SK-N-SH treated with all-trans-retinoic acid at 6 μM for 48 hours (cell line): ENCODE data around the gene SDK1.
"Not testable (repeated sequence)": the region's sequence is repeated elsewhere in the genome, so short reads cannot be mapped to it uniquely, and the experiment has no call there.

ENCODE experiments used
- ATAC-seq: fragments of 200-7000 bp; cut with Tn5 transposase; 3 replicates; pipeline ENCODE4 v1.9.1; 2020; ENCODE audit warnings: mild to moderate bottlenecking, moderate library complexity
- ARNTL ChIP-seq: fragments of 450-650 bp; formaldehyde crosslinking; IDR thresholded peaks from 2 replicates; pipeline ENCODE4 v1.5.0; 2020; ENCODE audit warnings: low read depth, mild to moderate bottlenecking, moderate library complexity, borderline replicate concordance
- BACH2 ChIP-seq: fragments of 250-450 bp; sonication (Bioruptor Pico); IDR thresholded peaks from 2 replicates; pipeline ENCODE4 v1.9.0; 2021; ENCODE audit warnings: mild to moderate bottlenecking, borderline replicate concordance
- CSDC2 ChIP-seq: fragments of 250-450 bp; sonication (Bioruptor Pico); IDR thresholded peaks from 2 replicates; pipeline ENCODE4 v1.5.0; 2020; ENCODE audit warnings: mild to moderate bottlenecking, moderate library complexity
- ESRRG ChIP-seq: fragments of 250-450 bp; sonication (Bioruptor Pico); IDR thresholded peaks from 2 replicates; pipeline ENCODE4 v1.6.1; 2021; ENCODE audit warnings: mild to moderate bottlenecking
- GLIS3 ChIP-seq: fragments of 250-450 bp; sonication (Bioruptor Pico); IDR thresholded peaks from 2 replicates; pipeline ENCODE4 v1.5.0; 2020; ENCODE audit warnings: mild to moderate bottlenecking, moderate library complexity
- ISL1 ChIP-seq: fragments of 250-450 bp; sonication (Bioruptor Pico); IDR thresholded peaks from 2 replicates; pipeline ENCODE4 v2.1.2; 2022; ENCODE audit warnings: mild to moderate bottlenecking, moderate library complexity
- OSR1 ChIP-seq: fragments of 250-450 bp; sonication (Bioruptor Pico); IDR thresholded peaks from 2 replicates; pipeline ENCODE4 v1.8.0; 2022; ENCODE audit warnings: moderate library complexity, mild to moderate bottlenecking, inconsistent platforms
- POU6F1 ChIP-seq: fragments of 250-450 bp; sonication (Bioruptor Pico); IDR thresholded peaks from 2 replicates; pipeline ENCODE4 v1.8.0; 2021; ENCODE audit warnings: low read depth, mild to moderate bottlenecking, moderate library complexity, borderline replicate concordance
- PPARA ChIP-seq: fragments of 250-450 bp; sonication (Bioruptor Pico); IDR thresholded peaks from 2 replicates; pipeline ENCODE4 v1.5.0; 2020; ENCODE audit warnings: mild to moderate bottlenecking, borderline replicate concordance
- RARB ChIP-seq: fragments of 250-450 bp; sonication (Bioruptor Pico); IDR thresholded peaks from 2 replicates; pipeline ENCODE4 v1.8.0; 2021; ENCODE audit warnings: mild to moderate bottlenecking, moderate library complexity
- SNAI2 ChIP-seq: fragments of 250-450 bp; sonication (Bioruptor Pico); IDR thresholded peaks from 2 replicates; pipeline ENCODE4 v1.5.0; 2020; ENCODE audit warnings: mild to moderate bottlenecking, moderate library complexity
- TCF4 ChIP-seq: fragments of 250-450 bp; sonication (Bioruptor Pico); IDR thresholded peaks from 2 replicates; pipeline ENCODE4 v1.8.0; 2021; ENCODE audit warnings: mild to moderate bottlenecking, moderate library complexity, borderline replicate concordance
- ZFP3 ChIP-seq: fragments of 250-450 bp; sonication (Bioruptor Pico); IDR thresholded peaks from 2 replicates; pipeline ENCODE4 v1.5.0; 2020; ENCODE audit warnings: mild to moderate bottlenecking, moderate library complexity
- ZFP30 ChIP-seq: fragments of 450-650 bp; formaldehyde crosslinking; IDR thresholded peaks from 2 replicates; pipeline ENCODE4 v1.5.0; 2022; ENCODE audit warnings: mild to moderate bottlenecking, moderate library complexity
- ZNF565 ChIP-seq: fragments of 450-650 bp; formaldehyde crosslinking; conservative IDR thresholded peaks from 2 replicates; pipeline ENCODE4 v1.5.0; 2020; ENCODE audit warnings: low read depth, mild to moderate bottlenecking, moderate library complexity
- ZNF8 ChIP-seq: fragments of 450-650 bp; formaldehyde crosslinking; IDR thresholded peaks from 2 replicates; pipeline ENCODE4 v1.5.0; 2020; ENCODE audit warnings: mild to moderate bottlenecking, moderate library complexity
- TF ChIP-seq, protein P1 (sequence below): fragments of 250-450 bp; sonication (Bioruptor Pico); IDR thresholded peaks from 2 replicates; pipeline ENCODE4 v1.8.0; 2020; ENCODE audit warnings: mild to moderate bottlenecking, moderate library complexity, borderline replicate concordance
- TF ChIP-seq, protein P2 (sequence below): fragments of 250-450 bp; sonication (Bioruptor Pico); IDR thresholded peaks from 2 replicates; pipeline ENCODE4 v1.5.1; 2020; ENCODE audit warnings: low read depth, mild to moderate bottlenecking, moderate library complexity

The SDK1 gene

GRCh38 chr7:4255336-4255735 is 954.3 kb downstream of the SDK1 start (continued):
- TF ChIP-seq, protein P1, sequence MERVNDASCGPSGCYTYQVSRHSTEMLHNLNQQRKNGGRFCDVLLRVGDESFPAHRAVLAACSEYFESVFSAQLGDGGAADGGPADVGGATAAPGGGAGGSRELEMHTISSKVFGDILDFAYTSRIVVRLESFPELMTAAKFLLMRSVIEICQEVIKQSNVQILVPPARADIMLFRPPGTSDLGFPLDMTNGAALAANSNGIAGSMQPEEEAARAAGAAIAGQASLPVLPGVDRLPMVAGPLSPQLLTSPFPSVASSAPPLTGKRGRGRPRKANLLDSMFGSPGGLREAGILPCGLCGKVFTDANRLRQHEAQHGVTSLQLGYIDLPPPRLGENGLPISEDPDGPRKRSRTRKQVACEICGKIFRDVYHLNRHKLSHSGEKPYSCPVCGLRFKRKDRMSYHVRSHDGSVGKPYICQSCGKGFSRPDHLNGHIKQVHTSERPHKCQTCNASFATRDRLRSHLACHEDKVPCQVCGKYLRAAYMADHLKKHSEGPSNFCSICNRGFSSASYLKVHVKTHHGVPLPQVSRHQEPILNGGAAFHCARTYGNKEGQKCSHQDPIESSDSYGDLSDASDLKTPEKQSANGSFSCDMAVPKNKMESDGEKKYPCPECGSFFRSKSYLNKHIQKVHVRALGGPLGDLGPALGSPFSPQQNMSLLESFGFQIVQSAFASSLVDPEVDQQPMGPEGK (CRISPR knock-in tag) = no peak
- TF ChIP-seq PPARA (no peak), ESRRG (CRISPR knock-in tag) (no peak), OSR1 (CRISPR knock-in tag) (no peak), ZFP30 (CRISPR knock-in tag) (no peak), RARB (CRISPR knock-in tag) (no peak), ZNF8 (no peak)
- TF ChIP-seq, all 23 proteins: peak for 0

DNA sequence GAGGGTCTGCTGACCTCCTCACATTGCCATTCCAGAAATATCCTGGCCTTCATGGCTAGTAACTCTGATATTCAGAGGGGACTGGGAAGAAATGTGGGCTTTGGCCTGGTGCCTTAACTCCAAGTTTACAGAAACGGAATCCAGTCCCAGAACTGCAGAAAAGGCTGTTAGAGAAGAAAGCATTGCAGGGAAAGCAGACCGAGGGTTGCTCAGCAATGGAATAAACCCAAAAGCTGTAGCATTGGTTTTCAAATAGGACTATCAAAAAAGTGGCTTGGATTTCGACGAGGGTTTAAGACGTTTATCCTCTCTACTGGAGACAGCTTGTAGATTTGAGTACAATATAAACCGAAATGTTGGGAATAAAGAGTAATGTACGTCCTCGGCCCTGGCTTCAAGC is 955.2 kb downstream of the SDK1 start:
- no peak for TF ChIP-seq GLIS3 (CRISPR knock-in tag)
- TF ChIP-seq, protein P1 (CRISPR knock-in tag) = no peak
- TF ChIP-seq ZNF565 (CRISPR knock-in tag) = no peak
- TF ChIP-seq SNAI2 (CRISPR knock-in tag) = no peak
- no peak for ATAC-seq

DNA sequence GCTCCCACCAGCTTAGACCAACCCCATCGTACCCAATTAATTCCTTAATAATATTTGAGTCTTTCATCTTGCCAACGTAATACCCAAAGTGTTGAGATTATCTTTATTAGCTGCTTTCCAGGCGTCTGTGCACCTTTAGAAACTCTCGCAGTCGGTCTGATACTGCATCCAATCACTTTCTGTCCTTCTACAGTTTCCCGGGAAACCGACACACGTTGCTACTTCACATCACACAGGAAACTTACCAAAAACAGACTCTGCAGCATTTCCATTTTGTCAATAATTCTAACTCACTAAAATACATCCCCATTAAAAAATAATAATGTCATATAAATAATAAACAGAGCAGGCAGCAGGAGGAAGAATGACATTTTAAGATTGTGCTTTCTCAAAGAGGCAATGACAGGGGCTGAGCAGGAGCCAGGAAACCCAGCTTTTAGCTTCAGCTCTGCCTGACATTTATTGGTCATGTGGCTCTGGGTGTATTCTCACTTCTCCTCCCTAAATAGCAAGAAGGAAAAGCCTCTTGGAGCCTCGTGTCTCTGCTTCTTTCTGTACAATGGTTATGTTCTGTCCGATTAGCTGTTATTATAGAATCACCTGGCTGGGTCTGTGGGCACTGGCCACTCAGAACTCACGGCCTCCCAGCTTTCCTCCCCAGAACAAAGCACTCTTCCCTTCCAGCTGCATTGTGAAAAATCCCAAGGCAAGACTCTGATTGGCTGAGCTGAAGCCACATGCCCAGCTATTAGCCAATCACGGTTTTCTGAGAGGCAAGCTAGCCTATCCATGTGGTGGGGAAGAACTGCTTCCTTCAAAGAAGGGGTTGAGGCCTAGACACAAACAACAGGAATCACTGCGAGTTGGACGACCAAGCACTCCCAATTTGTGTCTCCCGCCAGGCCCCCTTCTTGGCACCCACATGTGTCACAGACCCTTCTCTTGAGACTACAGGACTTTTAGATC is 956.4 kb downstream of the SDK1 start:
- TF ChIP-seq POU6F1 (CRISPR knock-in tag) (no peak), PPARA (no peak), ISL1 (CRISPR knock-in tag) (no peak), ARNTL (CRISPR knock-in tag) (no peak), ZFP3 (CRISPR knock-in tag) (no peak), OSR1 (CRISPR knock-in tag) (no peak), ZNF8 (no peak), SNAI2 (CRISPR knock-in tag) (no peak), BACH2 (CRISPR knock-in tag) (no peak), CSDC2 (no peak), TCF4 (CRISPR knock-in tag) (no peak)
- TF ChIP-seq, protein P2, sequence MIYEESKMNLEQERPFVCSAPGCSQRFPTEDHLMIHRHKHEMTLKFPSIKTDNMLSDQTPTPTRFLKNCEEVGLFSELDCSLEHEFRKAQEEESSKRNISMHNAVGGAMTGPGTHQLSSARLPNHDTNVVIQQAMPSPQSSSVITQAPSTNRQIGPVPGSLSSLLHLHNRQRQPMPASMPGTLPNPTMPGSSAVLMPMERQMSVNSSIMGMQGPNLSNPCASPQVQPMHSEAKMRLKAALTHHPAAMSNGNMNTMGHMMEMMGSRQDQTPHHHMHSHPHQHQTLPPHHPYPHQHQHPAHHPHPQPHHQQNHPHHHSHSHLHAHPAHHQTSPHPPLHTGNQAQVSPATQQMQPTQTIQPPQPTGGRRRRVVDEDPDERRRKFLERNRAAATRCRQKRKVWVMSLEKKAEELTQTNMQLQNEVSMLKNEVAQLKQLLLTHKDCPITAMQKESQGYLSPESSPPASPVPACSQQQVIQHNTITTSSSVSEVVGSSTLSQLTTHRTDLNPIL = no peak
- TF ChIP-seq, all 23 proteins: peak for 0
- ATAC-seq = no peak

DNA sequence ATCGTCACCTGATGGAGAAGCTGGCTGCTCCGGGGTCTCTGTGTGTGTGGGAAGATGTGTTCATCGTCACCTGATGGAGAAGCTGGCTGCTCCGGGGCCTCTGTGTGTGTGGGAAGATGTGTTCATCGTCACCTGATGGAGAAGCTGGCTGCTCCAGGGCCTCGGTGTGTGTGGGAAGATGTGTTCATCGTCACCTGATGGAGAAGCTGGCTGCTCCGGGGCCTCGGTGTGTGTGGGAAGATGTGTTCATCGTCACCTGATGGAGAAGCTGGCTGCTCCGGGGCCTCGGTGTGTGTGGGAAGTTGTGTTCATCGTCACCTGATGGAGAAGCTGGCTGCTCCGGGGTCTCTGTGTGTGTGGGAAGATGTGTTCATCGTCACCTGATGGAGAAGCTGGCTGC is 959.1 kb downstream of the SDK1 start:
- not testable (repeated sequence) for ATAC-seq

DNA sequence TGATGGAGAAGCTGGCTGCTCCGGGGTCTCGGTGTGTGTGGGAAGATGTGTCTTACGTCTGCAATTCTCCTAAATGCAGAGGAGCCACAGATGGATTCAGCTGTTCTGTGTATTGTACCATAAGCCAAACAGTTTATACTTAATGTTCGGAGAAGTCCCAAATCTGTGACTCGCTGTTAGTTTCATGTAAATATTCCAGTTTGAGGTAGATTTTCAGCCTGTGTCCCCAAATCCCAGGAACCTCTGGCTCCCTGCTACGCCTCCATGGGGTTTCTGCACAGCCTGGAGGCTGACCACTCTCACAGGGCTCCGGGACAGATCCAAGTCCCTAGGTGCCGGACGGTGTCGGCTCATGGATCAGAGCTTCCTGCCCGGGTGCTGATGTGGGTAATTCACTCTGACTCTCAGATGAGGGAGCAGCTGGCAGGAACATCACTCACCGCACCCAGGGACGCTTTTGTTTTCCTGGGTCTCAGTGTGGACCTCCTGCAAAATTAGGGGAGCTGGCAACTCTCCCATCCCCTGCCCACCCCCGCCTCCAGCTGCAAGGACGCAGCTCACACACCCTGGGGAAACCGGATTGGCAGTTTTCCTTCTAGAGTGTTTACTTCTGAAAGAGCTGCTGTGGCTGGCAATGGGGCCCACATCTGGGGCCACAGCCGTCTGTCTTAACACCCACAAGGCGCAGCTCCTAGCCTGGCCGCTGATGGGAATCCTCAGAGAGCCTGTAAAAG is 960.0 kb downstream of the SDK1 start:
- no peak for ATAC-seq
- TF ChIP-seq, protein P2 = no peak
